Thoracic aorta endothelial cell (primary cell): Measurements from ENCODE around the gene S1PR4. TPM values are rescaled to one million over a fixed set of nuclear protein-coding genes. Genes with fewer than 3 reads are reported as not detected.

Experiments used
- total RNA-seq: library from RNA; depleted of rRNA; stranded (reverse); fragments of >200 nt; gene quantifications from 2 replicates; pipeline ENCODE4 v1.2.3, GENCODE V29; 2012

The S1PR4 gene
- 0.27 and 1.4 TPM in 2 replicates for total RNA-seq

GRCh38 chr19:3178377-3178972, at the start of gene S1PR4:
Gene S1PR4, plus strand, starts transcription at chr19:3178769. Its CDS starts 24 bp downstream, at chr19:3178793.

GRCh38 chr19:3135961-3136683, 42.4 kb upstream of the S1PR4 start, which contains the start of gene GNA15:
Gene GNA15, plus strand, starts transcription at chr19:3136033. Its CDS starts 418 bp downstream, at chr19:3136451.

GRCh38 chr19:3185461-3186159, 7.0 kb downstream of the S1PR4 start, which contains the start of gene NCLN:
Gene NCLN, plus strand, starts transcription at chr19:3185930. Its CDS starts 101 bp downstream, at chr19:3186031.

GRCh38 chr19:3224346-3225168, 46.0 kb downstream of the S1PR4 start, which contains the start of gene CELF5:
Gene CELF5, plus strand, starts transcription at chr19:3224661. Its CDS starts 79 bp downstream, at chr19:3224740.

Other genes starting within 250 kb of the S1PR4 start
- 5.0 and 5.6 TPM in 2 replicates for gene ZNF77, start 233.8 kb upstream of the S1PR4 start, total RNA-seq
- gene TLE6, start 201.2 kb upstream of the S1PR4 start, total RNA-seq, result 0.93 and 1.6 TPM in 2 replicates
- gene TLE2, start 149.5 kb upstream of the S1PR4 start, total RNA-seq, result 12.3 and 13.7 TPM in 2 replicates
- 146 and 209 TPM in 2 replicates for gene TLE5, start 116.3 kb upstream of the S1PR4 start, total RNA-seq
- gene GNA11, start 84.4 kb upstream of the S1PR4 start, total RNA-seq, result 77.7 and 86.6 TPM in 2 replicates
- 0.07 and 0.13 TPM in 2 replicates for gene GNA15, start 42.7 kb upstream of the S1PR4 start, total RNA-seq
- 44.0 and 68.3 TPM in 2 replicates for gene NCLN, start 7.2 kb downstream of the S1PR4 start, total RNA-seq
- 0.14 TPM in 1 of 2 replicates, not detected in the other for gene CELF5, start 45.9 kb downstream of the S1PR4 start, total RNA-seq
- gene NFIC, start 187.8 kb downstream of the S1PR4 start, total RNA-seq, result 55.2 and 83.0 TPM in 2 replicates